Epithelial cell of proximal tubule (primary cell): Measurements from ENCODE around the gene PNPLA6. TPM values are rescaled to one million over a fixed set of nuclear protein-coding genes. Genes with fewer than 3 reads are reported as not detected.
"Not testable (repeated sequence)": the region's sequence is repeated elsewhere in the genome, so short reads cannot be mapped to it uniquely, and the experiment has no call there.

Experiments
- DNase-seq: peaks from one replicate; pipeline ENCODE4 v3.0.0-alpha.2; 2011; ENCODE audit warnings: low read depth
- H3K4me3 ChIP-seq: 2 replicates; pipeline ENCODE4 v1.5.1; 2011; ENCODE audit warnings: low read depth, mild to moderate bottlenecking, low read length
- total RNA-seq: library from RNA; depleted of rRNA; stranded (reverse); fragments of >200 nt; gene quantifications from 2 replicates; pipeline ENCODE4 v1.2.3, GENCODE V29; 2015
- TF ChIP-seq, protein P1 (sequence below): conservative IDR thresholded peaks from 2 replicates; pipeline ENCODE4 v1.5.1; 2012; ENCODE audit warnings: low read depth, mild to moderate bottlenecking, low read length

The PNPLA6 gene
- total RNA-seq, 1 donor from 2014 or later: 129 TPM

DNA sequence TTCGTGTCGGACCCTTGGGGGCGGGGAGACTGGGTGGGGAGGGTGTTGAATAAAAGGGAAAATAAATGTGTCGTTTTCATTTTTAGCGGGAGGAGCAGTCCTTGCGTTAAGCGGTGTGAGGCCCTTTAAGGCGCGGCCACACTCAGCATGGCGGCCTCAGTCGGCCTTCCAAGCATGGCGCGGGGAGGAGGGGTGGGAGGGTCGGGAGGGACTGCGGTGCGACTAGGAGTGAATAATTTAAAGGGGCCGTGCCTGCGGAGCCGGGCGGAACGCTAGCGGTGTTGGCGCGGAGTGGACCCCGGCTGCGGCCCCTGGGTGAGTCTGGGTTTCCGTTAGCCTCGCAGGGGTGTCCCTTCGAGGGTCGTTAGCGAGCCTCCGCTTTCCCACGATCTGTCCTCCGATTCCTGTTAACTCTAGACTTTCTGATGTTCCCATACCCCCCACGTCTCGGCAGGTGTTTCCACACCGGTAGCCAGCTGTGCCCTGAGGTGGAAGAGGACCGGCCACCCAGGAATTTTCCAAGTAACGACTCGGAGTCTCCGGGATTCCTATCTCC, 1.5 kb upstream of the PNPLA6 start:
- TF ChIP-seq, protein P1, sequence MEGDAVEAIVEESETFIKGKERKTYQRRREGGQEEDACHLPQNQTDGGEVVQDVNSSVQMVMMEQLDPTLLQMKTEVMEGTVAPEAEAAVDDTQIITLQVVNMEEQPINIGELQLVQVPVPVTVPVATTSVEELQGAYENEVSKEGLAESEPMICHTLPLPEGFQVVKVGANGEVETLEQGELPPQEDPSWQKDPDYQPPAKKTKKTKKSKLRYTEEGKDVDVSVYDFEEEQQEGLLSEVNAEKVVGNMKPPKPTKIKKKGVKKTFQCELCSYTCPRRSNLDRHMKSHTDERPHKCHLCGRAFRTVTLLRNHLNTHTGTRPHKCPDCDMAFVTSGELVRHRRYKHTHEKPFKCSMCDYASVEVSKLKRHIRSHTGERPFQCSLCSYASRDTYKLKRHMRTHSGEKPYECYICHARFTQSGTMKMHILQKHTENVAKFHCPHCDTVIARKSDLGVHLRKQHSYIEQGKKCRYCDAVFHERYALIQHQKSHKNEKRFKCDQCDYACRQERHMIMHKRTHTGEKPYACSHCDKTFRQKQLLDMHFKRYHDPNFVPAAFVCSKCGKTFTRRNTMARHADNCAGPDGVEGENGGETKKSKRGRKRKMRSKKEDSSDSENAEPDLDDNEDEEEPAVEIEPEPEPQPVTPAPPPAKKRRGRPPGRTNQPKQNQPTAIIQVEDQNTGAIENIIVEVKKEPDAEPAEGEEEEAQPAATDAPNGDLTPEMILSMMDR: no peak
- peak overlapping the region; percentile 98 for H3K4me3 ChIP-seq
- no peak for DNase-seq

DNA sequence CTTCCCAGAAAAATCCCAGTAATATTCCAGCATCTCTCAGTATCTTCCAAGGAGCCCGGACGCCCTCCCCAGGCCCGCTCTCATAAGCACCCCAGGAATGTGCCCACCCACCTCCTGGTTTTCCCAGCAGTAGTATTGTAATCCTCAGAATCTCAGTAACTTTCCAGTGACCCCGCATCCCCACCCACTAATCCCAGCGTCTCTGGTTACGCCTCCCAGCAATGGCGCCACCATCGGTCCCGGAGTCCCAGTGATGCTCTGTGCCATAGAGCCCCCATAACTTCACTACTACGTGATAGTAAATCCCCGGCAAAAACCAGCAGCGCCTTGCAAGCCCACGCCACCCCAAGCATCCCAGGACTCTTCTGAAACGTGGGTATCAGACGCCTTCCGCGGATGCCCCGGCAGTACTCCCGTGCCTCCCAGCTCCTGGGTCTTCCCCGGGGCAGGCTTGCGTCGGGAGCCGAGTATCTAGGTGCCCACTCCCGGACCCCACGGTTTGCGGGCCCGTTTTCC, 928 bp upstream of the PNPLA6 start:
- DNase-seq: no peak
- TF ChIP-seq, protein P1: peak; percentile 18
- peak overlapping the region; percentile 98 for H3K4me3 ChIP-seq

DNA sequence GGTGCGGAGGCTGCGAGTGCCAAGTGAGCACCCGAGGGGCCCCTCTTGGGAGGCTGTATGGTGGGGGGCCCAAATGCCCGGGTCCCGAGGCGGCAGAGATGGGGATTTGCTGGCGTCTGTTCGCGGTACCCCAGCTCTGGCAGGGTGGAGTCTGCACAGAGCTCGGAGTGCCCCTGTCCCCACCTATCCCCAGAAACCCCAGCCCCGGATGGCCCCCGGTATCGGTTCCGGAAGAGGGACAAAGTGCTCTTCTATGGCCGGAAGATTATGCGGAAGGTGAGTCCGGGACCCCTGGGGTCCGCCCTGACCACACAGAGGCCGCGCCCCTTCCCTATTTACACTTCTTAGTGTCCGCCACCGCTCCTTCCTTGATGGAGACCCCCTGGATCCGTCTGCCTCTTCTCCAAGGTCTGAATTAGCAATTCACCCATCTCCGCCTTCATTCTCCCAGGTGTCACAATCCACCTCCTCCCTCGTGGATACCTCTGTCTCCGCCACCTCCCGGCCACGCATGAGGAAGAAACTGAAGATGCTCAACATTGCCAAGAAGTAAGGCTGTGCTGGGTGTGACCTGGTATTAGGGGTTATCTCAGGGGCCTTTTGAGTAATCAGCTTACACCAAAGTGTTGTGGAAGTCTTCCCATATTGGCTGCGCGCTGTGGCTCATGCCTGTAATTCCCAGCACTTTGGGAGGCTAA, 630 bp downstream of the PNPLA6 start:
- TF ChIP-seq, protein P1: no peak
- DNase-seq: no peak
- H3K4me3 ChIP-seq: peak overlapping the region; percentile 98

DNA sequence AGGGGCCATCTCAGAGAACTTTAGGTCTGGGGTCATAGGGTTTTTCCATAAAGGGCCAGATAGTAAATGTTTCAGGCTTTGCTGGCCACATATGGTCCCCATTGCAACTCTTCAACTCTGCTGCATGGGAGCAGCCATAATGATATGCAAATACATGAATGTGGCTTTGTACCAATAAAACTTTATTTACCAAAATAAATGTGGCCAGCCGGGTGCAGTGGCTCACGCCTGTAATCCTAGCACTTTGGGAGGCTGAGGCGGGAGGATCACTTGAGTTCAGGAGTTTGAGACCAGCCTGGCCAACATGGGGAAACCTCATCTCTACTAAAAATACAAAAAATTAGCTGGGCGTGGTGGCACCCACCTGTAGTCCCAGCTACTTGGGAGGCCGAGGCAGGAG, 3.5 kb downstream of the PNPLA6 start:
- H3K4me3 ChIP-seq, DNase-seq: not testable (repeated sequence)

DNA sequence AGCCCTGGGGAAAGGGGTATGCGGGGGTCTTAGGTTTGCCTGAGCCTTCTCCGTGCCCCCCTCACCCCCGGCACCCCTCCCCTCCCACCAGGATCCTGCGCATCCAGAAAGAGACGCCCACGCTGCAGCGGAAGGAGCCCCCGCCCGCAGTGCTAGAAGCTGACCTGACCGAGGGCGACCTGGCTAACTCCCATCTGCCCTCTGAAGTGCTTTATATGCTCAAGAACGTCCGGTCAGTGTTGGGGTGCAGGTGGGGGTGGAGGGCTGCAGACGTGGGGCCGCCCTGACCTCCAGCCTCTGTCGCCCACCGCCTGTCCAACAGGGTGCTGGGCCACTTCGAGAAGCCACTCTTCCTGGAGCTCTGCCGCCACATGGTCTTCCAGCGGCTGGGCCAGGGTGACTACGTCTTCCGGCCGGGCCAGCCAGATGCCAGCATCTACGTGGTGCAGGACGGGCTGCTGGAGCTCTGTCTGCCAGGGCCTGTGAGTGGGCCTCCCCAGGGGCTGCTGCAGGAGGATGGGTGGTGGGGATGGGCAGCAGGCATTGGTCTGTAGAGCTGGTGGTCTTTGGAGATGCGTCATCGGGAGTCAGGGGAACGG, 4.4 kb downstream of the PNPLA6 start:
- DNase-seq: no peak
- TF ChIP-seq, protein P1: no peak
- H3K4me3 ChIP-seq: no peak overlapping the region

DNA sequence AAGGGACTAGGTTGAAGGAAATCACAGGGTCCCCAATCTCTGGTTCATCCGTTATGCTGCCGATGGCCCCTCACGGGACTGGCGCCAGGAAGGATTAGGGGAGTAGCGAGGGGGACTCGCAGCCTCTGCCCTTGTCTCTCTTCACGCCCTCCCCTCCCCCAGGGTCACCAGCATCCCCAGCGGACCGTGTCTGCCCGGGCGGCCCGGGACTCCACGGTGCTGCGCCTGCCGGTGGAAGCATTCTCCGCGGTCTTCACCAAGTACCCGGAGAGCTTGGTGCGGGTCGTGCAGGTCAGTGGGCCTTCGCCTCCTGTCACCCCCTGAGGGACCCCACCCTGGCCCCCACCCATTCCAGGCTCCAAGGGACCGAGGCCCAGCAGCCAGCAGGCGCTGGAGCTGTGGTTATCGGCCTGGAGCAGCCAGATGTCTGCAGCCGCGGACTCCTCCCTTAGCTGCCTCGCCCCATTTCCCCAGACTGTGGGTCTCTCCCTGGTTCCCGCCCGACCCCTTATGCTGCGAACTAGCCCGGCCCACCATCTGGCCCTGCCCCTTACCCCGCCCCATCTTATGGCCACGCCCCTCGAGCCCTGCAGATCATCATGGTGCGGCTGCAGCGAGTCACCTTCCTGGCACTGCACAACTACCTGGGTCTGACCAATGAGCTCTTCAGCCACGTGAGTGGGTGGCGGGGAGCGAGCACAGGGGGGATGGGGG, 5.4 kb downstream of the PNPLA6 start:
- TF ChIP-seq, protein P1: no peak
- no peak overlapping the region for H3K4me3 ChIP-seq
- DNase-seq: no peak

DNA sequence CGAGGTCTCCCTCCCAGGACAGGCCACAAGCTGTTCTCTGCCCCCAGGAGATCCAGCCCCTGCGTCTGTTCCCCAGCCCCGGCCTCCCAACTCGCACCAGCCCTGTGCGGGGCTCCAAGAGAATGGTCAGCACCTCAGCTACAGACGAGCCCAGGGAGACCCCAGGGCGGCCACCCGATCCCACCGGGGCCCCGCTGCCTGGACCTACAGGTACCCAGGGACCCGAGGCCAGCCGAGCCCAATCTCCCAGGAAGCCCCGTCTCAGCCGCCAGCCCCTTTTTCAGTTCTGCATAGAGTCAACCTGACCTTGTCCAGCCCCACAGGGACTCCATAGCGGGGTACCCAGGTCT, 5.9 kb downstream of the PNPLA6 start:
- no peak for DNase-seq
- TF ChIP-seq, protein P1: no peak
- no peak overlapping the region for H3K4me3 ChIP-seq
